K562 (cell line): ENCODE measurements around the gene STON2.

ENCODE experiments used
- ELF4 ChIP-seq: fragments of 450-650 bp; formaldehyde crosslinking; IDR thresholded peaks from 2 replicates; pipeline ENCODE4 v1.4.0; 2022; ENCODE audit warnings: missing genetic modification characterization
- EP300 ChIP-seq: IDR thresholded peaks from 2 replicates; pipeline ENCODE4 v1.6.1; 2012; ENCODE audit warnings: low read length, improper control_type of control experiment
- RAD21 ChIP-seq, 2 experiments: fragments of 250-450 bp in 1 of 2; fragments of 450-650 bp in 1 of 2; sonication (Bioruptor Pico) in 1 of 2; formaldehyde crosslinking in 1 of 2; IDR thresholded peaks in 1 of 2; conservative IDR thresholded peaks in 1 of 2; 2 replicates each; pipeline versions ENCODE4 v1.4.0 to v1.8.0; 2020 to 2022; ENCODE audit warnings: mild to moderate bottlenecking in 2 of 2, moderate library complexity in 1 of 2
- RNF2 ChIP-seq: sonication (generic); IDR thresholded peaks from 2 replicates; pipeline ENCODE4 v1.6.1; 2016
- ZNF76 ChIP-seq: fragments of 250-450 bp; sonication (Bioruptor Pico); IDR thresholded peaks from 2 replicates; pipeline ENCODE4 v1.4.0; 2020; ENCODE audit warnings: mild to moderate bottlenecking, moderate library complexity, borderline replicate concordance
- TF ChIP-seq, protein P1 (sequence below): fragments of 250-450 bp; sonication (Bioruptor Pico); IDR thresholded peaks from 2 replicates; pipeline ENCODE4 v1.5.1; 2021; ENCODE audit warnings: mild to moderate bottlenecking
- TF ChIP-seq, protein P2 (sequence below), 3 experiments: IDR thresholded peaks in 2 of 3; conservative IDR thresholded peaks in 1 of 3; 2 replicates each; pipeline ENCODE4 v1.5.1; 2011 to 2012; ENCODE audit warnings: low read length in 3 of 3, mild to moderate bottlenecking in 3 of 3, control low read depth in 2 of 3, improper control_type of control experiment in 1 of 3, inconsistent platforms in 1 of 3, low read depth in 1 of 3, mixed read lengths in 1 of 3, moderate library complexity in 1 of 3; ENCODE audit not compliant: insufficient read depth in 2 of 3

- TF ChIP-seq, protein P1, sequence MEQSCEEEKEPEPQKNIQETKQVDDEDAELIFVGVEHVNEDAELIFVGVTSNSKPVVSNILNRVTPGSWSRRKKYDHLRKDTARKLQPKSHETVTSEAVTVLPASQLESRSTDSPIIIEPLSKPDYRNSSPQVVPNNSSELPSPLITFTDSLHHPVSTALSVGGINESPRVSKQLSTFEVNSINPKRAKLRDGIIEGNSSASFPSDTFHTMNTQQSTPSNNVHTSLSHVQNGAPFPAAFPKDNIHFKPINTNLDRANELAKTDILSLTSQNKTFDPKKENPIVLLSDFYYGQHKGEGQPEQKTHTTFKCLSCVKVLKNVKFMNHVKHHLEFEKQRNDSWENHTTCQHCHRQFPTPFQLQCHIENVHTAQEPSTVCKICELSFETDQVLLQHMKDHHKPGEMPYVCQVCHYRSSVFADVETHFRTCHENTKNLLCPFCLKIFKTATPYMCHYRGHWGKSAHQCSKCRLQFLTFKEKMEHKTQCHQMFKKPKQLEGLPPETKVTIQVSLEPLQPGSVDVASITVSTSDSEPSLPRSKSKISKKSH: no peak
- TF ChIP-seq ELF4 (CRISPR knock-in tag) (no peak), RAD21 (CRISPR knock-in tag; conservative IDR thresholded peaks at IDR 0.05 in 1 of 2, IDR thresholded peaks at IDR 0.05 in 1 of 2) (no peak), ZNF76 (CRISPR knock-in tag) (no peak), EP300 (no peak), RNF2 (no peak)
- TF ChIP-seq, protein P2, sequence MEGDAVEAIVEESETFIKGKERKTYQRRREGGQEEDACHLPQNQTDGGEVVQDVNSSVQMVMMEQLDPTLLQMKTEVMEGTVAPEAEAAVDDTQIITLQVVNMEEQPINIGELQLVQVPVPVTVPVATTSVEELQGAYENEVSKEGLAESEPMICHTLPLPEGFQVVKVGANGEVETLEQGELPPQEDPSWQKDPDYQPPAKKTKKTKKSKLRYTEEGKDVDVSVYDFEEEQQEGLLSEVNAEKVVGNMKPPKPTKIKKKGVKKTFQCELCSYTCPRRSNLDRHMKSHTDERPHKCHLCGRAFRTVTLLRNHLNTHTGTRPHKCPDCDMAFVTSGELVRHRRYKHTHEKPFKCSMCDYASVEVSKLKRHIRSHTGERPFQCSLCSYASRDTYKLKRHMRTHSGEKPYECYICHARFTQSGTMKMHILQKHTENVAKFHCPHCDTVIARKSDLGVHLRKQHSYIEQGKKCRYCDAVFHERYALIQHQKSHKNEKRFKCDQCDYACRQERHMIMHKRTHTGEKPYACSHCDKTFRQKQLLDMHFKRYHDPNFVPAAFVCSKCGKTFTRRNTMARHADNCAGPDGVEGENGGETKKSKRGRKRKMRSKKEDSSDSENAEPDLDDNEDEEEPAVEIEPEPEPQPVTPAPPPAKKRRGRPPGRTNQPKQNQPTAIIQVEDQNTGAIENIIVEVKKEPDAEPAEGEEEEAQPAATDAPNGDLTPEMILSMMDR (IDR thresholded peaks at IDR 0.05 in 2 of 3, conservative IDR thresholded peaks at IDR 0.05 in 1 of 3; ENCODE audit: insufficient read depth in 2 of 3, low read depth in 1 of 3, low read length in 3 of 3): no peak
Measured at GRCh38 chr14:81415781-81416180, 15.7 kb upstream of the STON2 start.
